HEK293 (cell line): ENCODE measurements around the gene GTF2A1.

Experiments used
- CTCF ChIA-PET: fragments of 350-600 bp; formaldehyde crosslinking; extraction: SDS; loops from one replicate; lab custom pipeline; 2021; ENCODE audit warnings: antibody characterized with exemption; lab: Yijun Ruan, JAX
- POLR2A ChIA-PET: fragments of 300-600 bp; formaldehyde crosslinking; extraction: SDS; loops from one replicate; lab custom pipeline; 2020; ENCODE audit warnings: antibody characterized with exemption, inconsistent platforms; lab: Yijun Ruan, JAX
- H3K27ac ChIP-seq: fragments of 200-500 bp; sonication (Bioruptor generic); 2 replicates; pipeline ENCODE4 v1.5.1; 2014; ENCODE audit warnings: low read depth, low read length, control low read depth, inconsistent platforms; ENCODE audit errors: extremely low read depth
- H3K36me3 ChIP-seq, 2 experiments: fragments of 200-500 bp in 1 of 2; sonication (Bioruptor generic) in 1 of 2; 1 replicate in 1 of 2; 2 replicates in 1 of 2; pipeline ENCODE4 v1.5.1; 2014 to 2017; ENCODE audit warnings: inconsistent platforms in 2 of 2, low read length in 2 of 2; ENCODE audit not compliant: control insufficient read depth in 2 of 2, insufficient read depth in 1 of 2
- H3K4me1 ChIP-seq: fragments of 200-500 bp; sonication (Bioruptor generic); 2 replicates; pipeline ENCODE4 v1.5.1; 2014; ENCODE audit warnings: mild to moderate bottlenecking, low read length, inconsistent platforms; ENCODE audit not compliant: control insufficient read depth, insufficient read depth
- H3K4me3 ChIP-seq: 2 replicates; pipeline ENCODE4 v1.5.1; 2011; ENCODE audit warnings: low read depth, mild to moderate bottlenecking, control low read depth, low read length, moderate library complexity
- H3K9me3 ChIP-seq: fragments of 200-500 bp; sonication (Bioruptor generic); 2 replicates; pipeline ENCODE4 v1.5.1; 2014; ENCODE audit warnings: low read depth, low read length, inconsistent platforms; ENCODE audit not compliant: control insufficient read depth, insufficient read depth
- EGR2 ChIP-seq: fragments of 450-650 bp; formaldehyde crosslinking; IDR thresholded peaks from 2 replicates; pipeline ENCODE4 v1.5.1; 2016; ENCODE audit warnings: low read depth, missing biosample characterization, missing genetic modification characterization
- OVOL3 ChIP-seq: fragments of 450-650 bp; formaldehyde crosslinking; IDR thresholded peaks from 2 replicates; pipeline ENCODE4 v1.5.1; 2016; ENCODE audit warnings: missing biosample characterization, missing genetic modification characterization
- ZFP37 ChIP-seq: fragments of 450-650 bp; formaldehyde crosslinking; IDR thresholded peaks from 2 replicates; pipeline ENCODE4 v1.5.1; 2016; ENCODE audit warnings: missing biosample characterization, missing genetic modification characterization
- ZFP41 ChIP-seq: fragments of 450-650 bp; formaldehyde crosslinking; IDR thresholded peaks from 2 replicates; pipeline ENCODE4 v1.5.1; 2016; ENCODE audit warnings: missing biosample characterization, missing genetic modification characterization, borderline replicate concordance
- ZNF10 ChIP-seq: fragments of 450-650 bp; formaldehyde crosslinking; IDR thresholded peaks from 2 replicates; pipeline ENCODE4 v1.5.1; 2017; ENCODE audit warnings: missing biosample characterization, missing genetic modification characterization
- ZNF114 ChIP-seq: fragments of 450-650 bp; formaldehyde crosslinking; IDR thresholded peaks from 2 replicates; pipeline ENCODE4 v1.5.0; 2017; ENCODE audit warnings: missing biosample characterization, missing genetic modification characterization
- ZNF501 ChIP-seq: fragments of 450-650 bp; formaldehyde crosslinking; IDR thresholded peaks from 2 replicates; pipeline ENCODE4 v1.5.1; 2016; ENCODE audit warnings: missing biosample characterization, missing genetic modification characterization
- ZNF510 ChIP-seq: fragments of 450-650 bp; formaldehyde crosslinking; IDR thresholded peaks from 2 replicates; pipeline ENCODE4 v1.5.1; 2018; ENCODE audit warnings: mild to moderate bottlenecking, missing genetic modification characterization, missing biosample characterization; ENCODE audit not compliant: insufficient replicate concordance
- ZNF560 ChIP-seq: fragments of 450-650 bp; formaldehyde crosslinking; IDR thresholded peaks from 2 replicates; pipeline ENCODE4 v1.5.1; 2017; ENCODE audit warnings: missing biosample characterization, missing genetic modification characterization, borderline replicate concordance
- ZNF600 ChIP-seq: fragments of 450-650 bp; formaldehyde crosslinking; IDR thresholded peaks from 2 replicates; pipeline ENCODE4 v1.5.1; 2016; ENCODE audit warnings: missing biosample characterization, missing genetic modification characterization
- ZNF623 ChIP-seq: fragments of 450-650 bp; formaldehyde crosslinking; IDR thresholded peaks from 2 replicates; pipeline ENCODE4 v1.5.1; 2016; ENCODE audit warnings: missing biosample characterization, missing genetic modification characterization
- ZSCAN30 ChIP-seq: fragments of 450-650 bp; IDR thresholded peaks from 2 replicates; pipeline ENCODE4 v1.5.1; 2018; ENCODE audit warnings: missing biosample characterization, mild to moderate bottlenecking, missing genetic modification characterization, moderate library complexity
- TF ChIP-seq, protein P1 (sequence below): fragments of 450-650 bp; IDR thresholded peaks from 2 replicates; pipeline ENCODE4 v1.5.1; 2018; ENCODE audit warnings: missing biosample characterization, mild to moderate bottlenecking, missing genetic modification characterization
- TF ChIP-seq, protein P2 (sequence below): fragments of 450-650 bp; formaldehyde crosslinking; optimal IDR thresholded peaks from 2 replicates; pipeline ENCODE3; 2016; ENCODE audit warnings: missing biosample characterization, mild to moderate bottlenecking, missing genetic modification characterization
- TF ChIP-seq, protein P3 (sequence below): fragments of 450-650 bp; formaldehyde crosslinking; IDR thresholded peaks from 2 replicates; pipeline ENCODE4 v1.5.1; 2016; ENCODE audit warnings: missing biosample characterization, missing genetic modification characterization
- TF ChIP-seq, protein P4 (sequence below): fragments of 450-650 bp; formaldehyde crosslinking; IDR thresholded peaks from 2 replicates; pipeline ENCODE4 v1.5.1; 2016; ENCODE audit warnings: missing biosample characterization, missing genetic modification characterization, borderline replicate concordance

GTF2A1 gene

DNA sequence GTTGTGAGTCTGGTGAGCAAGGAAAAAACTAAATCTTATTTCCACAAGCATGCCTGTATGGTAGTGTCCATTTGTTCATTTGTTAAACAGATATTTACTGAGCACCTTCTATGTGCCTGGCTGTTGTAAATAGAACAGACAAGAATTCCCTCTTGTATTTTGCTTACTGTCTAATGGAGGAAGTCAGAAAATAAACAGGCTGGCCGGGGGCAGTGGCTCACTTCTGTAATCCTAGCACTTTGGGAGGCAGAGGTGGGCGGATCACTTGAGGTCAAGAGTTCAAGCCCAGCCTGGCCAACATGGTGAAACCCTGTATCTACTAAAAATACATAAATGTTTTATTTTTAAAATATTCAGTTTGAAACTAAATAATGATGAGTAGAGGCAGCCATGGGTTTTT is 79.3 kb downstream of the GTF2A1 start (continued):
- no peak for TF ChIP-seq ZNF560 (tag by site-specific recombination)
- TF ChIP-seq ZNF114 (tag by site-specific recombination) = no peak

DNA sequence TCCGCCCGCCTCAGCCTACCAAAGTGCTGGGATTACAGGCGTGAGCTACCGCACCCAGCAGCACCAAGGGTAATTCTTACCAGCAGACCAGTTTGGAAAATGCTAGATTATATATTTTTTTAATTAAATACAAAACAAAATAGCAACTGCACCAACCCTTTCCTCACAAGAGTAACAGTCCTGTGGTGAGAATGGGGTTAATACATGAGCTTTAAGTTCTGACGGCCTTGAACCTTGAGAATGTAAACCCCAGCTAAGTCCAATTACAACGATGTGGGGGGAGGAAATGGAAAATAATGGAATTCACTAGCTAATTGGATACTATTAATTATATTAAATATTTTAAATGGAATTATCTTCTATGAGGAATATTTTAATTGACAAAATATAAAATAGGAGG is 82.3 kb downstream of the GTF2A1 start:
- TF ChIP-seq ZFP37 = no peak
- TF ChIP-seq ZNF623 (tag by site-specific recombination) = no peak
- TF ChIP-seq, protein P1, sequence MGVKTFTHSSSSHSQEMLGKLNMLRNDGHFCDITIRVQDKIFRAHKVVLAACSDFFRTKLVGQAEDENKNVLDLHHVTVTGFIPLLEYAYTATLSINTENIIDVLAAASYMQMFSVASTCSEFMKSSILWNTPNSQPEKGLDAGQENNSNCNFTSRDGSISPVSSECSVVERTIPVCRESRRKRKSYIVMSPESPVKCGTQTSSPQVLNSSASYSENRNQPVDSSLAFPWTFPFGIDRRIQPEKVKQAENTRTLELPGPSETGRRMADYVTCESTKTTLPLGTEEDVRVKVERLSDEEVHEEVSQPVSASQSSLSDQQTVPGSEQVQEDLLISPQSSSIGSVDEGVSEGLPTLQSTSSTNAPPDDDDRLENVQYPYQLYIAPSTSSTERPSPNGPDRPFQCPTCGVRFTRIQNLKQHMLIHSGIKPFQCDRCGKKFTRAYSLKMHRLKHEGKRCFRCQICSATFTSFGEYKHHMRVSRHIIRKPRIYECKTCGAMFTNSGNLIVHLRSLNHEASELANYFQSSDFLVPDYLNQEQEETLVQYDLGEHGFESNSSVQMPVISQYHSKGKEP = no peak
- TF ChIP-seq ZNF501 (tag by site-specific recombination) = no peak
- no peak overlapping the region for H3K4me3 ChIP-seq
- H3K36me3 ChIP-seq = no peaks in the 10 kb centered on the region
- H3K9me3 ChIP-seq = no peaks in the 10 kb centered on the region
- ChIA-PET CTCF (interaction anchor here (1.2 kb wide), 1 partner anchor 26 kb away, joined by 3 read pairs; no protein-coding TSS in a partner anchor), POLR2A (no interaction called here)
- H3K4me1 ChIP-seq = no peaks in the 10 kb centered on the region
- no peak overlapping the region for H3K27ac ChIP-seq

DNA sequence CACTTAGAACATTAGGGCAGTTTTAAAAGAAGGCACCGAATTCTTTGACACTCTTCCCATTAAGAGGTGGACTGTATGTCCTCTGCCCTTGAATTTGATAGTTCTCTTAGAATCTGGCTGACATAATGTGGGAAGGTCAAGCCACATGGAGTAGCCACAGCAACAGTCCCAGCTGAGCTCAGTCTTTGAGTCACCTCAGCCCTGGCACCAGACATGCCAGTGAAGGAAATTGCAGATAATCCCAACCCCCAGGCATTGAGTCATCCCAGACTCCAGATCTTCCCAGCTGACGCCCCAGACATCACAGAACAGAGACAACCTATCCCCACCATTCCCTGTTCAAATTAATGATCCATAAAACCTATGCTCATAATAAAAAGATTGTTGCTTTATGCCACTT is 83.4 kb downstream of the GTF2A1 start:
- H3K27ac ChIP-seq = no peak overlapping the region
- no peak overlapping the region for H3K4me3 ChIP-seq
- no peaks in the 10 kb centered on the region for H3K36me3 ChIP-seq
- H3K4me1 ChIP-seq = no peaks in the 10 kb centered on the region
- TF ChIP-seq, protein P2, sequence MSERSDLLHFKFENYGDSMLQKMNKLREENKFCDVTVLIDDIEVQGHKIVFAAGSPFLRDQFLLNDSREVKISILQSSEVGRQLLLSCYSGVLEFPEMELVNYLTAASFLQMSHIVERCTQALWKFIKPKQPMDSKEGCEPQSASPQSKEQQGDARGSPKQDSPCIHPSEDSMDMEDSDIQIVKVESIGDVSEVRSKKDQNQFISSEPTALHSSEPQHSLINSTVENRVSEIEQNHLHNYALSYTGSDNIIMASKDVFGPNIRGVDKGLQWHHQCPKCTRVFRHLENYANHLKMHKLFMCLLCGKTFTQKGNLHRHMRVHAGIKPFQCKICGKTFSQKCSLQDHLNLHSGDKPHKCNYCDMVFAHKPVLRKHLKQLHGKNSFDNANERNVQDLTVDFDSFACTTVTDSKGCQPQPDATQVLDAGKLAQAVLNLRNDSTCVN (tag by site-specific recombination) = no peak
- TF ChIP-seq, protein P3, sequence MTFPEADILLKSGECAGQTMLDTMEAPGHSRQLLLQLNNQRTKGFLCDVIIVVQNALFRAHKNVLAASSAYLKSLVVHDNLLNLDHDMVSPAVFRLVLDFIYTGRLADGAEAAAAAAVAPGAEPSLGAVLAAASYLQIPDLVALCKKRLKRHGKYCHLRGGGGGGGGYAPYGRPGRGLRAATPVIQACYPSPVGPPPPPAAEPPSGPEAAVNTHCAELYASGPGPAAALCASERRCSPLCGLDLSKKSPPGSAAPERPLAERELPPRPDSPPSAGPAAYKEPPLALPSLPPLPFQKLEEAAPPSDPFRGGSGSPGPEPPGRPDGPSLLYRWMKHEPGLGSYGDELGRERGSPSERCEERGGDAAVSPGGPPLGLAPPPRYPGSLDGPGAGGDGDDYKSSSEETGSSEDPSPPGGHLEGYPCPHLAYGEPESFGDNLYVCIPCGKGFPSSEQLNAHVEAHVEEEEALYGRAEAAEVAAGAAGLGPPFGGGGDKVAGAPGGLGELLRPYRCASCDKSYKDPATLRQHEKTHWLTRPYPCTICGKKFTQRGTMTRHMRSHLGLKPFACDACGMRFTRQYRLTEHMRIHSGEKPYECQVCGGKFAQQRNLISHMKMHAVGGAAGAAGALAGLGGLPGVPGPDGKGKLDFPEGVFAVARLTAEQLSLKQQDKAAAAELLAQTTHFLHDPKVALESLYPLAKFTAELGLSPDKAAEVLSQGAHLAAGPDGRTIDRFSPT (tag by site-specific recombination) = no peak
- TF ChIP-seq ZSCAN30 (no peak), EGR2 (tag by site-specific recombination) (no peak), ZNF600 (tag by site-specific recombination) (no peak), ZNF510 (tag by site-specific recombination) (no peak), ZNF10 (tag by site-specific recombination) (no peak), OVOL3 (tag by site-specific recombination) (no peak), ZFP41 (tag by site-specific recombination) (no peak), ZNF560 (tag by site-specific recombination) (no peak)
- TF ChIP-seq, protein P4, sequence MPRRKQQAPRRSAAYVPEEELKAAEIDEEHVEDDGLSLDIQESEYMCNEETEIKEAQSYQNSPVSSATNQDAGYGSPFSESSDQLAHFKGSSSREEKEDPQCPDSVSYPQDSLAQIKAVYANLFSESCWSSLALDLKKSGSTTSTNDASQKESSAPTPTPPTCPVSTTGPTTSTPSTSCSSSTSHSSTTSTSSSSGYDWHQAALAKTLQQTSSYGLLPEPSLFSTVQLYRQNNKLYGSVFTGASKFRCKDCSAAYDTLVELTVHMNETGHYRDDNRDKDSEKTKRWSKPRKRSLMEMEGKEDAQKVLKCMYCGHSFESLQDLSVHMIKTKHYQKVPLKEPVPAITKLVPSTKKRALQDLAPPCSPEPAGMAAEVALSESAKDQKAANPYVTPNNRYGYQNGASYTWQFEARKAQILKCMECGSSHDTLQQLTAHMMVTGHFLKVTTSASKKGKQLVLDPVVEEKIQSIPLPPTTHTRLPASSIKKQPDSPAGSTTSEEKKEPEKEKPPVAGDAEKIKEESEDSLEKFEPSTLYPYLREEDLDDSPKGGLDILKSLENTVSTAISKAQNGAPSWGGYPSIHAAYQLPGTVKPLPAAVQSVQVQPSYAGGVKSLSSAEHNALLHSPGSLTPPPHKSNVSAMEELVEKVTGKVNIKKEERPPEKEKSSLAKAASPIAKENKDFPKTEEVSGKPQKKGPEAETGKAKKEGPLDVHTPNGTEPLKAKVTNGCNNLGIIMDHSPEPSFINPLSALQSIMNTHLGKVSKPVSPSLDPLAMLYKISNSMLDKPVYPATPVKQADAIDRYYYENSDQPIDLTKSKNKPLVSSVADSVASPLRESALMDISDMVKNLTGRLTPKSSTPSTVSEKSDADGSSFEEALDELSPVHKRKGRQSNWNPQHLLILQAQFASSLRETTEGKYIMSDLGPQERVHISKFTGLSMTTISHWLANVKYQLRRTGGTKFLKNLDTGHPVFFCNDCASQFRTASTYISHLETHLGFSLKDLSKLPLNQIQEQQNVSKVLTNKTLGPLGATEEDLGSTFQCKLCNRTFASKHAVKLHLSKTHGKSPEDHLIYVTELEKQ = no peak
- ChIA-PET POLR2A (no interaction called here), CTCF (interaction anchor here (0.6 kb wide), 1 partner anchor 1417 kb away, joined by 3 read pairs; no protein-coding TSS in a partner anchor)
- no peaks in the 10 kb centered on the region for H3K9me3 ChIP-seq
